Hepatocyte (in vitro differentiated cells): ENCODE results near the gene SDK1. TPM values are rescaled to one million over a fixed set of nuclear protein-coding genes. Genes with fewer than 3 reads are reported as not detected.

Experiments
- DNase-seq: peaks from one replicate; pipeline ENCODE4 v3.0.0-alpha.2; 2016; ENCODE audit warnings: low spot score
- H2AFZ ChIP-seq: fragments of 200-600 bp; sonication (generic); 2 replicates; pipeline ENCODE4 v1.6.0; 2016; ENCODE audit warnings: antibody characterized with exemption, mild to moderate bottlenecking
- H3K27ac ChIP-seq: fragments of 200-600 bp; sonication (generic); 2 replicates; pipeline ENCODE4 v1.5.1; 2016; ENCODE audit warnings: mild to moderate bottlenecking
- H3K27me3 ChIP-seq: fragments of 200-600 bp; sonication (generic); 2 replicates; pipeline ENCODE4 v1.6.1; 2016
- H3K36me3 ChIP-seq: fragments of 200-600 bp; sonication (generic); replicated peaks from 2 replicates; pipeline ENCODE4 v1.5.1; 2016; ENCODE audit warnings: low read depth; ENCODE audit not compliant: insufficient read depth
- H3K4me1 ChIP-seq: fragments of 200-600 bp; sonication (generic); 2 replicates; pipeline ENCODE4 v1.5.1; 2016; ENCODE audit warnings: mild to moderate bottlenecking, moderate library complexity; ENCODE audit not compliant: insufficient read depth
- H3K4me2 ChIP-seq: fragments of 200-600 bp; sonication (generic); 2 replicates; pipeline ENCODE4 v1.6.0; 2016
- H3K4me3 ChIP-seq: fragments of 200-600 bp; sonication (generic); 2 replicates; pipeline ENCODE4 v1.5.1; 2016; ENCODE audit warnings: mild to moderate bottlenecking
- H3K79me2 ChIP-seq: fragments of 200-600 bp; sonication (generic); 2 replicates; pipeline ENCODE4 v1.6.0; 2017; ENCODE audit warnings: mild to moderate bottlenecking
- H3K9me2 ChIP-seq: fragments of 200-600 bp; sonication (generic); replicated peaks from 2 replicates; pipeline ENCODE4 v1.6.0; 2017; ENCODE audit warnings: mild to moderate bottlenecking; ENCODE audit not compliant: insufficient read depth
- H3K9me3 ChIP-seq: fragments of 200-600 bp; sonication (generic); 2 replicates; pipeline ENCODE4 v1.5.1; 2016; ENCODE audit warnings: low read depth, mild to moderate bottlenecking
- H4K20me1 ChIP-seq: fragments of 200-600 bp; sonication (generic); 2 replicates; pipeline ENCODE4 v1.6.0; 2016; ENCODE audit warnings: mild to moderate bottlenecking; ENCODE audit not compliant: insufficient read depth, poor library complexity, severe bottlenecking
- CTCF ChIP-seq: fragments of 200-600 bp; sonication (generic); IDR thresholded peaks from 2 replicates; pipeline ENCODE4 v1.5.1; 2016; ENCODE audit warnings: antibody characterized with exemption, mild to moderate bottlenecking; ENCODE audit not compliant: poor library complexity
- EZH2 ChIP-seq: fragments of 200-600 bp; sonication (generic); IDR thresholded peaks from 2 replicates; pipeline ENCODE4 v1.6.1; 2016; ENCODE audit warnings: antibody characterized with exemption, mild to moderate bottlenecking, borderline replicate concordance
- EZH2phosphoT487 ChIP-seq: fragments of 200-600 bp; sonication (generic); IDR thresholded peaks from one replicate; pipeline ENCODE4 v1.6.1; 2018; ENCODE audit warnings: antibody characterized with exemption, mild to moderate bottlenecking, low read depth, moderate library complexity; ENCODE audit not compliant: unreplicated experiment, severe bottlenecking
- WGBS: methylation state at CpG from one replicate; pipeline ENCODE4 v1.1.6; 2016; ENCODE audit warnings: low lambda C conversion rate; ENCODE audit errors: missing lambda C conversion rate; 5-methylcytosine and 5-hydroxymethylcytosine counted together
- polyA plus RNA-seq: library from polyadenylated mRNA; unstranded; fragments of >200 nt; fragmentation: Nextera tagmentation; extraction: Ambion mirVana; gene quantifications from 2 replicates; pipeline ENCODE4 v1.2.1, GENCODE V29; 2016
- total RNA-seq: library from RNA; depleted of rRNA; stranded (reverse); fragments of >200 nt; gene quantifications from 2 replicates; pipeline ENCODE4 v1.2.3, GENCODE V29; 2014

The SDK1 gene
- total and polyA plus RNA-seq, 2 experiments from 2014 or later = 4.3 to 10.0 TPM

- WGBS = 72% methylated on average over 7 of the region's 7 CpGs
- peak; percentile 16 for TF ChIP-seq CTCF
- TF ChIP-seq EZH2 = no peak
Observed at GRCh38 chr7:4131063-4131462, 830.0 kb downstream of the SDK1 start.

GRCh38 chr7:4132221-4132620 lies 831.2 kb downstream of the SDK1 start:
- no peaks in the 10 kb centered on the region for H3K27me3 ChIP-seq
- no peaks in the 10 kb centered on the region for H3K9me2 ChIP-seq
- TF ChIP-seq EZH2 = no peak
- TF ChIP-seq EZH2phosphoT487 = no peak
- no peak for TF ChIP-seq CTCF
- H3K4me2 ChIP-seq = no peak overlapping the region
- H3K4me1 ChIP-seq = peaks cover 20% of the 10 kb centered on the region
- no peak for DNase-seq
- H3K27ac ChIP-seq = no peak overlapping the region
- 98% methylated on average over 14 of the region's 14 CpGs for WGBS
- no peak overlapping the region for H2AFZ ChIP-seq
- H3K79me2 ChIP-seq = no peaks in the 10 kb centered on the region
- H3K36me3 ChIP-seq = no peaks in the 10 kb centered on the region
- no peak overlapping the region for H3K4me3 ChIP-seq
- H3K9me3 ChIP-seq = no peaks in the 10 kb centered on the region
- H4K20me1 ChIP-seq = no peaks in the 10 kb centered on the region

More at GRCh38 chr7:4131063-4131462, 830.0 kb downstream of the SDK1 start:
- Histone ChIP-seq H3K9me3 (no peaks in the 10 kb centered on the region), H3K36me3 (no peaks in the 10 kb centered on the region), H4K20me1 (no peaks in the 10 kb centered on the region), H2AFZ (no peak overlapping the region), H3K4me2 (no peak overlapping the region), H3K27ac (no peak overlapping the region), H3K9me2 (no peaks in the 10 kb centered on the region), H3K4me1 (peaks cover 20% of the 10 kb centered on the region), H3K79me2 (no peaks in the 10 kb centered on the region), H3K27me3 (no peaks in the 10 kb centered on the region), H3K4me3 (no peak overlapping the region)
- no peak for DNase-seq

- peak overlapping the region; percentile 57 for H3K27ac ChIP-seq
- no peaks in the 10 kb centered on the region for H3K27me3 ChIP-seq
- no peak overlapping the region for H3K4me3 ChIP-seq
- no peaks in the 10 kb centered on the region for H3K9me3 ChIP-seq
- no peak for TF ChIP-seq EZH2phosphoT487
- no peak for TF ChIP-seq EZH2
- TF ChIP-seq CTCF = no peak
- H3K36me3 ChIP-seq = no peaks in the 10 kb centered on the region
- peak overlapping the region; percentile 9 for H3K4me2 ChIP-seq
- DNase-seq = no peak
- H3K79me2 ChIP-seq = no peaks in the 10 kb centered on the region
- 81% methylated on average over 8 of the region's 8 CpGs for WGBS
- no peaks in the 10 kb centered on the region for H3K9me2 ChIP-seq
- no peak overlapping the region for H2AFZ ChIP-seq
- H4K20me1 ChIP-seq = no peaks in the 10 kb centered on the region
- peaks cover 20% of the 10 kb centered on the region for H3K4me1 ChIP-seq
Observed at GRCh38 chr7:4133491-4134044, 832.5 kb downstream of the SDK1 start.

GRCh38 chr7:4134204-4134603 lies 833.2 kb downstream of the SDK1 start:
- no peaks in the 10 kb centered on the region for H3K36me3 ChIP-seq
- H4K20me1 ChIP-seq = no peaks in the 10 kb centered on the region
- H3K4me1 ChIP-seq = peaks cover 20% of the 10 kb centered on the region
- no peak overlapping the region for H3K4me3 ChIP-seq
- H3K79me2 ChIP-seq = no peaks in the 10 kb centered on the region
- DNase-seq = peak; percentile 26
- no peak overlapping the region for H2AFZ ChIP-seq
- 69% methylated on average over 7 of the region's 7 CpGs for WGBS
- peak overlapping the region; percentile 9 for H3K4me2 ChIP-seq
- H3K27me3 ChIP-seq = no peaks in the 10 kb centered on the region
- H3K9me2 ChIP-seq = no peaks in the 10 kb centered on the region
- H3K27ac ChIP-seq = peak overlapping the region; percentile 57
- H3K9me3 ChIP-seq = no peaks in the 10 kb centered on the region
- TF ChIP-seq EZH2 (no peak), EZH2phosphoT487 (no peak), CTCF (no peak)
